Right lung (tissue), 5 donors: ENCODE data around the gene STAMBP. TPM values are rescaled to one million over a fixed set of nuclear protein-coding genes. Genes with fewer than 3 reads are reported as not detected.

Experiments used
- polyA plus RNA-seq, 5 donors: library from polyadenylated mRNA; unstranded; fragments of 120-200 nt; gene quantifications; one replicate each; pipeline versions ENCODE4 v1.2.1 to v1.2.3, GENCODE V29; 2013; ENCODE audit warnings: inconsistent platforms in 1 of 5, low replicate concordance in 1 of 5; ENCODE audit not compliant: insufficient read length in 5 of 5, insufficient read depth in 1 of 5

Gene STAMBP
- polyA plus RNA-seq, 5 donors = 48.0 to 59.2 (median 57.3) TPM

Other genes with a start within 250 kb of the STAMBP start
- 1 to 10 TPM; 1.1 to 1.7 (median 1.4) TPM for gene NAT8, start 186.5 kb upstream of the STAMBP start, polyA plus RNA-seq
- gene TPRKB, start 91.6 kb upstream of the STAMBP start, polyA plus RNA-seq = 10 to 100 TPM; 64.9 to 92.0 (median 75.2) TPM
- 10 to 100 TPM; 29.3 to 43.1 (median 31.5) TPM for gene DUSP11, start 48.9 kb upstream of the STAMBP start, polyA plus RNA-seq
- gene C2orf78, start 44.8 kb upstream of the STAMBP start, polyA plus RNA-seq = not detected
- gene ACTG2, start 64.0 kb downstream of the STAMBP start, polyA plus RNA-seq = 100 to 1,000 TPM in 1 of 5 donors, 10 to 100 TPM in 4; 24.3 to 110 (median 50.0) TPM
- gene DGUOK, start 97.9 kb downstream of the STAMBP start, polyA plus RNA-seq = 10 to 100 TPM; 56.5 to 69.8 (median 65.2) TPM
- 10 to 100 TPM; 15.9 to 22.9 (median 17.5) TPM for gene TET3, start 155.9 kb downstream of the STAMBP start, polyA plus RNA-seq